K562 (cell line): Measurements from ENCODE around the gene RIMOC1. TPM values are rescaled to one million over a fixed set of nuclear protein-coding genes. Genes with fewer than 3 reads are reported as not detected.
A peak's percentile ranks its signal among the peaks of the same experiment; 100 is the strongest.

Experiments used
- CTBP1 ChIP-seq: fragments of 450-650 bp; IDR thresholded peaks from 2 replicates; pipeline ENCODE4 v1.6.1; 2016; ENCODE audit warnings: borderline replicate concordance
- DACH1 ChIP-seq: fragments of 450-650 bp; IDR thresholded peaks from 2 replicates; pipeline ENCODE4 v1.6.1; 2018; ENCODE audit not compliant: partially characterized antibody
- ETV1 ChIP-seq: fragments of 450-650 bp; conservative IDR thresholded peaks from 2 replicates; pipeline ENCODE4 v1.6.1; 2016; ENCODE audit warnings: missing genetic modification characterization, control low read depth, low read depth, missing compliant biosample characterization
- HMBOX1 ChIP-seq: sonication (generic); IDR thresholded peaks from 2 replicates; pipeline ENCODE4 v1.6.1; 2016
- HMGN3 ChIP-seq: IDR thresholded peaks from 2 replicates; pipeline ENCODE4 v1.6.1; 2011; ENCODE audit warnings: borderline replicate concordance, low read depth, mild to moderate bottlenecking, mixed read lengths, low read length; ENCODE audit not compliant: insufficient read length; ENCODE audit errors: extremely low read depth
- HNRNPL ChIP-seq: fragments of 200-400 bp; formaldehyde crosslinking; IDR thresholded peaks from 2 replicates; pipeline ENCODE4 v1.6.1; 2017; ENCODE audit warnings: low read depth, mild to moderate bottlenecking, low read length
- MAFG ChIP-seq: fragments of 450-650 bp; conservative IDR thresholded peaks from 2 replicates; pipeline ENCODE4 v1.6.1; 2016; ENCODE audit warnings: missing genetic modification characterization, missing compliant biosample characterization
- MEIS2 ChIP-seq: fragments of 450-650 bp; IDR thresholded peaks from 2 replicates; pipeline ENCODE4 v1.6.1; 2014; ENCODE audit warnings: mild to moderate bottlenecking; ENCODE audit not compliant: partially characterized antibody
- NBN ChIP-seq: fragments of 450-650 bp; IDR thresholded peaks from 2 replicates; pipeline ENCODE4 v1.6.1; 2016; ENCODE audit warnings: low read depth, mild to moderate bottlenecking
- NFYB ChIP-seq: IDR thresholded peaks from 2 replicates; pipeline ENCODE4 v1.6.1; 2011; ENCODE audit warnings: mild to moderate bottlenecking, moderate library complexity; ENCODE audit not compliant: insufficient read length; ENCODE audit errors: extremely low read depth
- NONO ChIP-seq, 2 experiments: fragments of 200-400 bp in 1 of 2; fragments of 450-650 bp in 1 of 2; formaldehyde crosslinking in 1 of 2; IDR thresholded peaks; 2 replicates each; pipeline ENCODE4 v1.6.1; 2017; ENCODE audit warnings: low read depth in 2 of 2, mild to moderate bottlenecking in 2 of 2, moderate library complexity in 2 of 2, low read length in 1 of 2
- NUFIP1 ChIP-seq: fragments of 450-650 bp; IDR thresholded peaks from 2 replicates; pipeline ENCODE4 v1.6.1; 2018; ENCODE audit not compliant: partially characterized antibody
- RBM14 ChIP-seq: fragments of 200-400 bp; formaldehyde crosslinking; IDR thresholded peaks from 2 replicates; pipeline ENCODE4 v1.6.1; 2018; ENCODE audit warnings: low read depth, mild to moderate bottlenecking, low read length, moderate library complexity, borderline replicate concordance; ENCODE audit not compliant: insufficient read depth
- RNF219 ChIP-seq: fragments of 250-450 bp; sonication (Bioruptor Pico); IDR thresholded peaks from 2 replicates; pipeline ENCODE4 v1.5.0; 2022; ENCODE audit warnings: mild to moderate bottlenecking
- SAP30 ChIP-seq: fragments of 200-600 bp; sonication (generic); IDR thresholded peaks from 2 replicates; pipeline ENCODE4 v1.6.1; 2012; ENCODE audit warnings: borderline replicate concordance, low read depth, mild to moderate bottlenecking, moderate library complexity, low read length, control low read depth, inconsistent platforms; ENCODE audit not compliant: insufficient read depth, poor library complexity, severe bottlenecking
- SLC30A9 ChIP-seq: fragments of 250-450 bp; sonication (Bioruptor Pico); IDR thresholded peaks from 2 replicates; pipeline ENCODE4 v1.8.0; 2022; ENCODE audit warnings: mild to moderate bottlenecking, moderate library complexity
- SMAD1 ChIP-seq: fragments of 150-350 bp; IDR thresholded peaks from 2 replicates; pipeline ENCODE4 v1.6.1; 2014; ENCODE audit warnings: low read length, low read depth; ENCODE audit not compliant: partially characterized antibody
- TBL1XR1 ChIP-seq, 2 experiments: IDR thresholded peaks; 2 replicates each; pipeline ENCODE4 v1.6.1; 2012; ENCODE audit warnings: improper control_type of control experiment in 2 of 2, low read length in 2 of 2, mild to moderate bottlenecking in 1 of 2
- ZFX ChIP-seq: sonication (generic); formaldehyde crosslinking; IDR thresholded peaks from 2 replicates; pipeline ENCODE4 v1.8.0; 2022; ENCODE audit warnings: mild to moderate bottlenecking, missing genetic modification reagents, moderate library complexity
- ZKSCAN8 ChIP-seq: fragments of 200-800 bp; sonication (Bioruptor generic); IDR thresholded peaks from 2 replicates; pipeline ENCODE4 v1.6.1; 2016; ENCODE audit warnings: missing genetic modification characterization, missing compliant biosample characterization
- ZNF561 ChIP-seq: fragments of 450-650 bp; formaldehyde crosslinking; conservative IDR thresholded peaks from 2 replicates; pipeline ENCODE4 v1.4.0; 2020; ENCODE audit warnings: mild to moderate bottlenecking, moderate library complexity
- ZNF785 ChIP-seq: fragments of 250-450 bp; sonication (Bioruptor Pico); IDR thresholded peaks from 2 replicates; pipeline ENCODE4 v1.4.0; 2020; ENCODE audit warnings: mild to moderate bottlenecking
- ZNF830 ChIP-seq: fragments of 250-450 bp; sonication (Bioruptor Pico); IDR thresholded peaks from 2 replicates; pipeline ENCODE4 v1.5.0; 2021; ENCODE audit warnings: mild to moderate bottlenecking
- polyA plus RNA-seq, 8 experiments: library from polyadenylated mRNA; depleted of rRNA in 4 of 8; stranded (reverse) in 5 of 8; unstranded in 3 of 8; fragments of >200 nt; fragmentation: Nextera tagmentation in 2 of 8; fragmentation: Illumina TruSeq in 1 of 8; extraction: Ambion mirVana in 2 of 8; extraction: Trizol in 1 of 8; gene quantifications; 2 replicates each; pipeline versions ENCODE4 v1.2.1 to v1.2.3, GENCODE V29; 2011 to 2014; ENCODE audit warnings: inconsistent platforms in 1 of 8, missing spikeins in 1 of 8
- total RNA-seq, 7 experiments: library from RNA; depleted of rRNA in 6 of 7; stranded (reverse); fragments of >200 nt in 6 of 7; fragmentation: Illumina TruSeq in 2 of 7; extraction: Trizol in 2 of 7; gene quantifications; 2 replicates each; pipeline versions ENCODE4 v1.2.1 to v1.2.3, GENCODE V29; 2011 to 2021; ENCODE audit warnings: low replicate concordance in 1 of 7
- TF ChIP-seq, protein P1 (sequence below): sonication (generic); formaldehyde crosslinking; IDR thresholded peaks from 2 replicates; pipeline ENCODE4 v1.9.0; 2022; ENCODE audit warnings: mild to moderate bottlenecking, missing genetic modification reagents

RIMOC1 gene
- total and polyA plus RNA-seq, 9 of the 15 experiments (the other 6 are each of a cell fraction or from before 2014, with no cell fraction given): 11.6 to 63.1 (median 30.8) TPM

DNA sequence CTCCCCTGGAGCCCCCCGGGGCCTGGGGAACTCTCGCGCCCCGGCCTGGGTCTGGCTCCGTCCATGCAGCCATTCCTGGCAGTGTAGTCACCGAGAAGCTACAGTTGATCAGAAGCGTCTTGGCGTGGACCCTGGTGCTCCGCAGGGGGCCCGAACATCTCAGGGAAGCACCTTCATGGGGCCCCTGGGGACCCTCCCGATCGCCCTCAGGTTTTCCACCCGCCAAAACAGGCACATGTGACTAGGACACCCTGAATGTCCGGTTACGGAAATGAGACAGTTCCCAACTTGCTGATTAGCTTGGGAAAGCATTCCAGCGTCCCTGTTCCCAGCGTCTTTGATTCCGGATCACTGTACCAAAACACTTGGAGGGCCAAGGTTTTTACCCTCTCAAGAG is 21.4 kb downstream of the RIMOC1 start (continued):
- TF ChIP-seq NONO (IDR thresholded peaks at IDR 0.05; ENCODE audit: low read depth in 2 of 2, low read length in 1 of 2) (no peak; a peak in 1 of 4 replicates), RBM14 (0 out of 2 replicates have a peak, but pooled peaks have one; percentile 7), CTBP1 (no peak), HNRNPL (no peak), HMBOX1 (no peak), HMGN3 (no peak), MEIS2 (no peak), NBN (no peak), SLC30A9 (CRISPR knock-in tag) (no peak), NFYB (no peak), ETV1 (tag) (peak; percentile 51; the same call in 1 of the 2 replicates), ZFX (CRISPR knock-in tag) (0 out of 2 replicates have a peak, but pooled peaks have one; percentile 75), DACH1 (no peak), MAFG (no peak), SMAD1 (no peak), ZNF785 (CRISPR knock-in tag) (no peak), SAP30 (peak; percentile 10), TBL1XR1 (IDR thresholded peaks at IDR 0.05; ENCODE audit: low read length in 2 of 2) (no peak), RNF219 (CRISPR knock-in tag) (no peak), ZNF830 (no peak), ZNF561 (no peak), NUFIP1 (no peak), ZKSCAN8 (no peak)
- TF ChIP-seq, protein P1, sequence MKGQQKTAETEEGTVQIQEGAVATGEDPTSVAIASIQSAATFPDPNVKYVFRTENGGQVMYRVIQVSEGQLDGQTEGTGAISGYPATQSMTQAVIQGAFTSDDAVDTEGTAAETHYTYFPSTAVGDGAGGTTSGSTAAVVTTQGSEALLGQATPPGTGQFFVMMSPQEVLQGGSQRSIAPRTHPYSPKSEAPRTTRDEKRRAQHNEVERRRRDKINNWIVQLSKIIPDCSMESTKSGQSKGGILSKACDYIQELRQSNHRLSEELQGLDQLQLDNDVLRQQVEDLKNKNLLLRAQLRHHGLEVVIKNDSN (CRISPR knock-in tag): peak; percentile 36; the same call in 1 of the 2 replicates
